GM18868 (cell line): ENCODE results near the gene RGS12.
A peak's percentile ranks its signal among the peaks of the same experiment; 100 is the strongest.
"Not testable (repeated sequence)": the region's sequence is repeated elsewhere in the genome, so short reads cannot be mapped to it uniquely, and the experiment has no call there.

Source experiments
- ATAC-seq: cut with Tn5 transposase; IDR thresholded peaks from one replicate; pipeline ENCODE4 v1.9.1; 2021; ENCODE audit warnings: mild to moderate bottlenecking, moderate library complexity; ENCODE audit not compliant: unreplicated experiment

The RGS12 gene

DNA sequence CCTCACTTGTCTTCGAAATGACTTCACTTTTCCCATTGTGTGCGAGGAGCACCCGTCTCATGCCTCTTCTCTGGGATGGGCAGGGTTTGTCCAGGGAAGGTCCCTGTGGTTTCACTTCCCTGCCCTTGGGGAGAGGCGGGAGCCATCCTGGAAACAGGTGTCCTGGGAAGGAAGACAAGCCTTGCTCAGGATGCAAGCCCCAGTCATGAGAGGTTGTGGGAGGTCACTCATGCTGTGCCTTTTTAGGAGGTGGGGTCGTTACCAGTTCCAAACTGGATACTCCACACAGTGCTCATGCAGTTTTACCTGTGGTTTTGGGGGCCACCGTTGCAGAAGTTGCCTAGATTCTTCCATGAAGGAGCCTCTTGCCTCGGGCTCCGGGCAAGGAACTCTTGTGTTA, 3.8 kb downstream of the RGS12 start:
- no peak for ATAC-seq

GRCh38 chr4:3297066-3297859, 4.4 kb downstream of the RGS12 start:
- no peak for ATAC-seq

DNA sequence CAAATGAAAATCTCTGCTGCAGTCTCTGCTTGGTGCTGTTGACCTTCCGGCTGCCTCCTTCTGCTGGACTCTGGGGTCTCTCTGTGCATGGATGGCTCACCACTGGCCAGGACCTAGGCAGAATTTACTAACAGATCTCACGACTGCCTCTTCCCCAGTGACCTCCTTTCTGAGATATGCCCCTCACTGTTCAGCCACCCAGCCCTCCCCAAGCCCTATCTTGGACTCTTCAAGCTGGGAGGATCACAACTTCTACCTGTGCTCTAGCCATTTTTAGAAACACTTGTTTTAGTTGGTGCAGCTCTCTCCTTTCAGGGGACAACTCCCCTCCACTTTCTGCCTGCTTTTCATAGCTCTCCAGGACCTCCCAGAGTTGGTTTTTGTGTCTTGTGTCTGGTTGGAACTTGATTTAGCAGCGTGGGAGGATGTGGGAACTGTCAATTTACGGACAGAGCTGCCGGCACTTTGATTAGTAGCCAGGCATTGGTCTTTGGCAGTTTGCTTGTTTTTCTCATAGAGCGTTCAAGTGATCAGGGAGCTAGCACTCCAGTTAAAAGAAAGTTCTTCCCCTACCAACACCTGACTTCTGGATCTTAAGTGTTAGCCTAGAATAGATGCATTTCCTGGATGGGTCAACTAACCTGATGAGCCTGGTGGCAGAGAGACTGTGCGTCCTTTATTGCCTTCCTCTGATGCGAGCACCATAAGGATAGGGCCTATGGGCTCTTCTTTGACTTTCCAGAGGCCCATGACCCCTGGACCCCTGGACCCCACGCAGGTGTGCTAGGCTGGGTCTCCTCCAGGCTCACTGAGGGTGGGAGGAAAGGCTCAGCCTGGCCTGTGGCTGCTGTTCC, 6.5 kb downstream of the RGS12 start:
- no peak for ATAC-seq

DNA sequence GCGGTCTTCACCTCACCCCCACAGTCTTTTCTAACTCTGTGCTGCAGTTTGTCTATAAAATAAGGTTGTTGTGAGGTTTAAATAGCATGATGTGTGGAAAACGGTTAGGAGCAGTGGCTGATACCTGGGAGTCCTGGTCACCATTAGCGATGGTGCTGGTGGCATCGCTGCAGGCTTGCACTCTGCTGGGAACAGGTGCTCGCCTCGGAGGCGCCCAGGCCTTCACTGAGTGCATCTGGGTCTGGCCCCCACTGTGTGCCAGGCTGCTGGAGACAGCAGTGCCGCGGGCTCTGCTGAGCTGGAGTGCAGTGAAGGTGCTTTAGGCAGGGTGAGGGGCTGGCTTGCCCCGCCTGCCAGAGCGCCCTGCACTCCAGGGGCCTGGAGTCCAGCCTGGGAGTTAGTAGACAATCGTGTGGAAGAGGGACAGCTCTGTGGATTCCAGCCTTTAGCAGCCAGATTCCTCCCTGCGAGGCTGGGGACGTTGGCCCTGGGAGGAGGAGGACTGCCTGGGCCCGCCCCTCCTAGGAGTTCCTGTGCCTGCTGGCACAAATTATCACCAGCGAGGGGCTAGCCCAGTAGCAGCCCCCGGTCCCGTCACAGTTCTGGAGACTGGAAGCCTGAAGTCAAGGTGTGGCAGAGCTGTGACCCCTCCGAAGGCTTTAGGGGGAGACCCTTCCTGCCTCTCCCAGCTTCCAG, 7.3 kb downstream of the RGS12 start:
- no peak for ATAC-seq

GRCh38 chr4:3300882-3301281, 8.1 kb downstream of the RGS12 start:
- ATAC-seq = not testable (repeated sequence)

DNA sequence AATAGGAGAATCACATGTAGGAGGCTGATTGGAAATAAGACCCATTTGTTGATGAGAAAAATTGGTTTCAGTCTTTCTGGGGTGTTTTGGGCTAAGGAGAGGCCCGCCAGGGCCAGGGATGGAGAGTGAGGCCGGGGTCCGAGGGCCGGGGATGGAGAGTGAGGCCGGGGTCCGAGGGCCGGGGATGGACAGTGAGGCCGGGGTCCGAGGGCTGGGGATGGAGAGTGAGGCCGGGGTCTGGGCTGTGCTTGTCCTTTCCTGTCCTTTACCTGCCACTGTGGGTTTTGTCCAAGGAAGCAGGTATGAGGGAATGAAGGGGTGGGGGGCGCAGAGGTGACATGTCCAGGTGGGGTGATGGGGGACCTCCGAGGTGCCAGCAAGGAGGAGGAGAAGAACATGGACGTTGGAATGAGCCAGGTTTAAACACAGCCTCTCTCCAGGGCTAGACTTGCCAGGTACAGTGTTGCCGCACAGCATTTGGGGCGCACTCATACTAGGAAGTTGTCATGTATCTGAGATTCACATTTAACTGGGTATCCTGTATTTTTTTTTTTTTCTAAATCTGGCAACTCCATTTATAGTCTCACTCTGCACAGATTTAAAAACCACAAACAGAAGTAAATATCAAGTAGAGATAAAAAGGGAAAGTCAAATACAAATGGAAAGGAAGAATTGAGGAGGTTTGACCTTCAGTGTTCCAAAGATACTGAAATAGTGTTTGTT, 8.8 kb downstream of the RGS12 start:
- no peak for ATAC-seq

DNA sequence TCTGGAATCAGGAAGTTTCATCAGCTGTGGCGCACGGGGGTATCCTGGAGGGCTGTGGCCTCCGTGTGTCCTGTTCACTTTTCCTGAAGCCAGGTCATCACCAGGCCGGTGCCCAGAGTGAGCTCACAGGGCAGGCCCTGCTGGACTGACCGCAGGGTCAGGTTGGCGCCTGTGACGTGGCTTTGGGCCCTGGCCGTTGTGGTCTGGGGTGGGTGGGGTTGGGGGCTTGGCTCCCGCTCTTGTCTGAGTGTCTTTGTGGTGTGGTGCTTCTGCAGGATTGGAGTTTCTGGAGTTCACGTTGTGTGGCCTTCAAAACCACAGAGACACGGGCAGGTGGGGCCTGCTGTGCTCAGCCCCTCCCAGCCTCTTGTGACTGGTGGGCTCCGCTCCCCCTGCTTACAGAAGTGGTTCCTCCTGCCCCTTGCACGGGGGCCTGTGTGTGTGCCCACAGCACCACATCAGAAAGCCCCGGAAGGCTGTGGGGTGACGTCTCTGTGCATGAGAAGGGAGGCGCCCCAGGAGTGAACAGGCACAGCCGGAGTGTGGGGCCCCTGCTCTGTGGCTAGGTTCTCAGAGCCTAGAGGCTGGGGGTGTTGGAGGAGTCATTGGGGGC, 9.5 kb downstream of the RGS12 start:
- ATAC-seq = peak; percentile 52

DNA sequence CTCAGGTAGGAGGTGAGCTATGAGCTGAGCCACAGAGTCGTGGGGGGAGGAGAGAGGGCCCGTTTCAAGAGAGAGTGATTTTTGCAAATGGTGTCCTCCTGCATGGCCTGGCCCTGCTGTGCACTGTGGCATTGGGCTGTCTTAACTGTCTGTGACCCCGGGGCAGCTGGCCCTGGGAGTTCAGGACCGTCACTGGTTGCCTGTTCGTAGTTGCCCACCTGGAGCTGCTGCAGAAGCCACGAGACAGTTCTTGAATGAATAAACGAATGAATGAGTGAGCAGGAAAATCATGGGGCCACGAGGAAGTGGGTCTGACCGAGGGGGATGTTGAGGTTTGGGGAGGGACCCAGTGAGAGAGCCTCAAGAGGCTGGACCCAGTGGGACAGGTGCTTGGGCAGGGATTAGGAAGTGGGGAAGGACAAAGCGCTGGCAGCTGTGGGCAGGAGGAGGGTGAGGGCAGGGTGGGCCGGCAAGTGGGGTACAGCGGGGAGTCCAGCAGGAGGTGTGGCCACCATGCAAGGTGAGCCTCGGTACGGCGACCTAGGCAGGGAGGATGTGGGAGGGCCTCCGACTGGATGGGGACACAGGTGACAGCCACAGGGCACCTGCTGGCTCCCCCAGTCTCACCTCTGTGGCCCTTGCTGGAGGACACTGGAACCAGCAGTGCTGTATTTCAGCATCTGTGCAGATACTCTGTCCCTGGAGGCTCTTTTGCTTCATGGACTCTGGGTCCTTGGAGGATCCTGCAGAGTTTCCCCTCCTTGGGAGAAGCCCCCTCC, 10.2 kb downstream of the RGS12 start:
- no peak for ATAC-seq

DNA sequence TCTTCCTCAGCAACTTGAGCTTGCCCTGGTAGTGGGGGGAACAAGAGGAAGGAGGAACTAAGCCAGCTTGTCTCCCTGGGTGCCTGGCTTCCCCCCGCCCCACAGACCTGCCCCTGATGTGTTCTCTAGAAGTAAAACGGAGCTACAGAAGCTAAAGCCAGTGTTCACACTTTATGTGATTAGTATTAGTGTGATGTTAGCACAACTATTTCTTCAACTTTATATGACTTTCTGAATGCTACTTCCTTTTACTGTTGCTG, 10.7 kb downstream of the RGS12 start:
- no peak for ATAC-seq

- no peak for ATAC-seq
These were observed 11.3 kb downstream of the RGS12 start for GRCh38 chr4:3303923-3304710.

DNA sequence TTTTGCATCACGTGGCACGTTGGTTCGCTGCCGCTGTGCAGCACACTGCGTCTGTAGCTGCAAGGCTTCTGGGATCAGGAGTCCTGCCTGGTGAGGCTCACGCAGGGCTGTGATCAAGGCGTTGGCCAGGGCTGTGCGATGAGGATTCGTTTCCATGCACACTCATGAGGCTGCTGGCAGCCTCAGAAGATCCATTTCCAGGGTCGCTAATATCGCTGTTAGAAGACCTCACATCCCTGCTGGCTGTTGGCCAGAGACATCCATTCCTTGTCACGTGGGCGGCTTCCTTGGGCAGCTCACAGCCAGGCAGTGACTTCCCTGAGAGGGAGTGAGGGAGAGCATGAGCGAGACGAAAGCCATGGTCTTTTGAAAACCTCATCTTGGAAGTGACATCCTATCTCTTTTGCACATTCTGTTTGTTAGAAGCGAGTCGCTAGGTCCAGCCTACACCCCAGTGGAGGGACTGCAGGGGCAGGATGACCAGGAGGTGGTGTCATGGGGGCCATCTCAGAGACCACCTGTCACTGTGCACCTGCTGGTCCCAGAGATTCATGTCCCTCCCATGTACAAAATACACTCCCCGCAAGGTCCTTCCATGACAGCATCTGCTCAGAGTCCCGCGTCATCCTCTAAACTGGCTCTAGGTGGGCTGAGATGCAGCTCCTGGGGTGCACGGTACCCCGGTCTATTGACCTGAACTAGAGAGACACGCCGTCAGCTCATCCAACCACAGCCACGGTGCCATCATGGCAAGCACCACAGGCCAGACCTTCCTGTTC, 12.2 kb downstream of the RGS12 start:
- ATAC-seq = no peak

DNA sequence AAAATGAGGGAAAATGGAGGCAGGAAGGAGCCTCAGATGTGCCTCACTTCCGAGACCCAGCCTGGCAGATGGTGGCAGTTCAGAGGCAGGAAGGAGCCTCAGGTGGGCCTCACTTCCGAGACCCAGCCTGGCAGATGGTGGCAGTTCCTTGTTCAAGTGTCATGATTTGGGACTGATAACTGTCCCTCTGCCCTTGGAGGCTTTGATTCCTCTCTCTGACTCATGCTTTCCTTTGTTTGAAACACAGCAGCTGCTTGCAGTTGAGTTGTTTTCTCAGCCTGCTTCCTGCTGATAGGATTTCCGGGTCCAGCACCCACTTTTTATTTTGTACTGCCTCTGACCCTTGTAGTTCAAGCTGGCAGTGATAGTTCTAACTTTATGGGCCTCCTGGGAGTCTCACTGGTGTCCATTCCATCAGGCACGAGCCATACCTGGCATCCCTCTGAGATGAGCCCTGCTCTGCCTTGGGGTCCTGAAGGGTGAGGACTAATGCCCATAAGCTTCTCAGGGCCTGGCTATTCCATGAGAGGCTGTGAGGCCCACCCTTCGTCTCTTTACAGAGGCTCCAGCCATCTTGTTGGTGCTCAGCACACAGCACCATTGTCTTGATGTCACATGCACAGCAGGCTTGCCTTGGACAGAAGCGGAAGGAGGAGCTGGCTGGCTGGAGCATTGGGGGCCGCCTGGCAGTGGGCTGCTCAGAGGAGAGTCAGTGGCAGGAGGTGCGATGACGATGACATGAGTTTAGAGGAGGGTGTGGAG, 13.0 kb downstream of the RGS12 start:
- no peak for ATAC-seq

DNA sequence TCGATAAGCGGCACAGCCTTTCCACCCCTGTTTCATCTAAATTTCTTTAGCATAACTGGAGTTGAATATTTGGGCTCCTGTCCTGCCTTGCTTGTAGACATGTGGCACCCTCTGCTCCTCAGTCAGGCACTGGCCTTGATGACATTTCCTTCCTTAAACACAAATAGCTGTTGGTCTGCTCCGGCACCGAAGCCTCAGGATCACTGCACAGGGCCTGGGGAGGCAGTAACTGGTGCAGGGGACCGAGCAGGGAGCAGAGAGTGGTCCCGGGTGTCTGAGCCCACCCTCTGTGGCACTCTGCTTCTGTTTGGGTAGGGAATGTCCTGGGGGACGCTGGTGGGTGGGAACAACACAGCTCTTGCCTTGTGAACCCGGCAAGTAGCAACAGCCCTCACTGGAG, 13.6 kb downstream of the RGS12 start:
- no peak for ATAC-seq

DNA sequence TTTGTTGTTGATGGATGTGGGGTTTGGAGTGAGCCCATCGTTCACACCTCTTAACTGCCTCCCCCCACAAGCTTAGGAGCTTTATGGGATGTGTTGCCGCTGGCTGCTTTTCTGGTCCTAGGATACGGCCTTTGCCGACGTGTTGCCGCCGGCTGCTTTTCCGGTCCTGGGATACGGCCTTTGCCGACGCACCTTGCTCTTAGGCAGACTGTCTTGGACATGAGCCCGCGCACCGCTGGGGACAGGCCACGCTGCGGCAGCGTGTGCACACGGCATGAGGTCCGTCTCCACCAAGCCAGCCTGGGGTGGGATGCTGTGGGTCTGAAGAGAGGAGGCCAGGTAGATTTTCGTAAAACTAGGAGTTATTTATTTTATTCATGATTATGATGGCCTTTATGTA, 14.2 kb downstream of the RGS12 start:
- ATAC-seq = no peak

DNA sequence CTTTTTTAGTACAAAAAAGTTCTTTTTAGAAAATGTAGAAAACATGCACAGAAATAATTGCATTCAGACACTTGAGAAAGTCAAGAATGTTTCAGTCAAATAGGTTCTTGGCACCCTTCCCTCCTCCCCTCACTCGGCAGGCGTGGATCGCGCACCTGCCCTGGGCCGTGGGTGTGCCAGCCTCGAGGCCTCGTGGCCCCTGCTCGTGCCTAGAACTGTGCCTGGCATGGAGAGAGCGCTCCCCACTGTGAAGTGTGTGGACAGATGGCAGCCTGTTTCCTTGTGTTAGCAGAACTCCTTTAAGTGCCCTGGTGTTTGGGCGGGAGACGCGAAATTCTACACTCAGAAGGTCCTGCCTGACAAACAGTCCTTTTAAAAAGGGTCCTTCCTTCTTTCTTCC, 14.7 kb downstream of the RGS12 start:
- ATAC-seq = no peak

- ATAC-seq = no peak
These were observed 15.2 kb downstream of the RGS12 start for GRCh38 chr4:3307891-3308575.

DNA sequence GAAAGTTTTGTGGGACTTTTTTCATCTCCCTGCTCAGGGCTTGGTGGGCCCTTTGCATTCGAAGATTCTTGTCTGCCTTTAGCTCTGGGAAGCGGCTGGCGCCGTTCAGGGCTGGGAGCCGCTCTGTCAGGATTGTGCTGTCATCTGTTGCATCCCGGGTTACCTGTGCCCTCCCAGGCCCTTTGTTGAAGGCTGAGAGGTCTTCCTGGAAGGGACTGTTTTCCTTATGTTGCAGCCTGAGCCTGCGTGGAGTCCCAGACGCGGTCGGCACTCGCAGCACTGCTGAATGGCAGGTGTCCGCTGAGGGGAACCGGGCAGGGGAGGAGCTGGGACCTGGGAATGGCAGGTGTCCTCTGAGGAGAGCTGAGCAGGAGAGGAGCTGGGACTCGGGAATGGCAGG, 15.9 kb downstream of the RGS12 start:
- no peak for ATAC-seq
